HG03060 (cell line): ENCODE measurements around the gene GRIA1.

Source experiments
- ATAC-seq: cut with Tn5 transposase; IDR thresholded peaks from one replicate; pipeline ENCODE4 v1.9.1; 2021; ENCODE audit warnings: low read depth, moderate number of reproducible peaks; ENCODE audit not compliant: unreplicated experiment

Gene GRIA1

DNA sequence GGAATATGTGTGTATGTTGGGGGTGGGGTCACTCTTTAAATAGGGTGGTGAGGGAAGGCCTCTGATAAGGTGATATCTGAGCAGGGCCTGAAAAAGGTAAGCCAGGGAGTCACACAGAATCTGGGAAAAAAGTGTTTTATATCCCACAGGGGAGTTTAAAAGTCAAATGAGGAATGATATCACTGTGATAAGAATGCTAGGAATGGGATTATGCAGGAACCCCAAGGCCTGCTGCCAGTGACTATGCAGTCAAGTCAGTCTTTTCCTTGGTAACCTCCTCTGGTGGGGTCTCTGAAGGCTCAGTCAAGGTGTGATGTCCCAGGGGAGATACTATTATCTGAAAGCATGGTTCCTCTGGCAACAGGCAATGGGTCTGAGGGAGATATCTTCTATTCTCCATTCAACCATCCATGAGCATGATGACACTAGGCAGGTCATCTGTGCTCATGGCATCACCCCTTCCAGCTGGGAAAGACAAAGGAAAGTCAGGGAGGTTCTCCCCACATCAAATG is 53.5 kb downstream of the GRIA1 start:
- ATAC-seq, result no peak

DNA sequence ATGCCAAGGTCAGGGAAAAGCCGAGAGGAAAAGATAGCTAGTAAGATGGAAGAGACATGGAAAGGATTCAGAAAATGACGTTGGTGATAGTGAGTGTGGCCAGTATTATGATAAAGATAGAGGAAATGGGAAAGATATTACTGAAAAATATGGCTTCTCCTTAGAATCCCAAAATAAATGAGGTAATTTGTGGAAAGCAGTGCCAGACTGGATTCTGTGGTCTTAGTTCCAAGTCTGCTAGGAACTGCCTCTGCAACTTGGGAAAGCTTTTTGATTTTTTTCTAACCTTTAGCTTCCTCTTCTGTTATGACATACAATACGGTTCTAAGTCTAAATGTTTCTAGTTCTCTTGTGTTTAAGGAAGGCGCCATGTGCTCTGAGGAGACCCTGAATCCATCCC is 54.2 kb downstream of the GRIA1 start:
- no peak for ATAC-seq

DNA sequence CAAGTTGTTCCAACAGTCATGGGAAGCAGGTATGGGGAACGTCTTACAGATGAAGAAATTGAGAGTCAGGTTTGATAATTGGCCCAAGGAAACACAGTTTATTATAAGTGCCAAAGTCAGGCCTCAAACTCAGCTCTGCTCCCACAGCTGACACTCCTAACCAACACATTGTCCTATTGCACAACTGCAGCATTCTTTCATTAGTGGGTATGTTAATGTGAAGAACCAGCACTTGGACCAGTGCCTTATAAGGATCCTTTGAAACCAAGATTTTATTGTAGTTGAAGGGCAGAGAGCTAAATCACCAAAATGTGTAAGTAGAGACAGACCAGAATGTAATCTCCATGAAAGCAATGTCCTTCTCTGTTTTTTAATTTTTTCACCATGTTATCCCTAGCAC is 56.1 kb downstream of the GRIA1 start:
- no peak for ATAC-seq

DNA sequence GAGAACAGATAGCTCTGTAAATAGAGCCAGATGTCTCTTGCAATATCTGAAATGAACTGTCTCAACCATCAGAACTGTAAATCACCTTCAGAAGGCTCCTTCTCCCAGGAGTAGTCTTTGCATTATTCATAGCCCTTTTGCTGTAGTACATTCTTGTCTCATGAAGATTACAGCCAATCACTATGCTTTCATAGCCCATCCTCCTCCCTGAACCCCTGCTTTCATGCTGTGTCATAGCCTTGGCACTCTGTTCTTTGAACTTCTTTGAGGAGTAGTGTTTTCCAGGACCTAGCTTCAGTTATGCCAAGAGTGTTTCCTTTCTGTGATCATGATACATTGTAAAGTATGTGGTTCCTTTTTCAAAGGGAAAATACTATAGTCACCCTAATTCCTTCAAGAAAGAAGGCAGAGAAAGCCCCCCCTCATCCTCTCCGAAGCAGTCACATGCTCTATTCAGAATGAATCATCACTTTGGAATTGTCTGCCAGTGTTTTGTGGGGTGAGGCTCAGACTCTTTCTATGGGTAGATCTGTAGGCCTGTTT is 61.1 kb downstream of the GRIA1 start:
- ATAC-seq, result no peak

DNA sequence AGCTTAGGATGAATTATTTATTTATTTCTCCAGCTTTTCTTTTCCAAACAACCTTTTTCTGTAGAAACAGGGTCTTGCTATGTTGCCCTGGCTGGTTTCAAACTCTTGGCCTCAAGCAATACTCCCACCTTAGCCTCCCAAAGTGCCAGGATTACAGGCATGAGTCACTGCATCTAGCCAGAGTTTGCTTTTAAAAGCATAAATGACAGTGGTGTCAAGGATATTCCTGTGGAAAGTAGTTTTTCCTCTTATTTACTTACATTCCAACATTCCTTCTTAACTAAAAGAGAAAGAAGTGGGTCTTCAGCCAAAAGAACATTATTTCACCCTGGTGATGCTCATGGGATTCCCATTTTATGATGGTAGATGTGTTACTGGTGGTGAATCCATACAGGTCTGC is 62.4 kb downstream of the GRIA1 start:
- no peak for ATAC-seq

DNA sequence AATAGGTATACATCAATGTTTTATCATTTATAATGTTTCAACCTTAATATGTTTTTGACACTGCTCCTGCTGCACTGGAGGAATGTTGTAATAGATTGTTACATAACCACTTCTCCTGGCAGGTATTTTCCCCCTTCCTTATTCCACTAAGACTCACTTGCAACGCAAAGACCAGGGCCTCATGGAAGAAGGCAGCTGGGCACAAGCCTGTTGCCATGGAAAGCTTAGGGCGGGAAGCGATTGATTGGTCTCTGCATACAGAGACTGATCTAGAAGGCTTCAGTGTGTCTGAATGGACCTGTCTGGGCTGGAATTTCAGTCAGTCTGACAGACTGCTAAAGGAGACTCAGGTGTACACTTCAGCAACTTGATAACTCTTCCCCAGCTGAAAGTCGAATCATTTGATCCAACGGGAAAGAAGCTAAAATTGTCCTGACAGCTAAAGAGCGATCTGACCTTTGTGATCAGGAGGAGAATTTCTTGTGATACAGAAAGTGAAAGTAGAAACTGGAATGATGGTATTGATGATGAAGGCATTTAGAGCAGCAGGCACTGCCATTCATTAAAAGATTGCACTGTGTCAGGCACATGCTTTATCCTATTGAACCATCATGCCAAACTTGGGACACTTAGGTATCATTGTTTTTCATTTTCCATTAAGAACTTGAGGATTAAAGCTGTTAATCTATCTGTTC is 65.1 kb downstream of the GRIA1 start:
- no peak for ATAC-seq

DNA sequence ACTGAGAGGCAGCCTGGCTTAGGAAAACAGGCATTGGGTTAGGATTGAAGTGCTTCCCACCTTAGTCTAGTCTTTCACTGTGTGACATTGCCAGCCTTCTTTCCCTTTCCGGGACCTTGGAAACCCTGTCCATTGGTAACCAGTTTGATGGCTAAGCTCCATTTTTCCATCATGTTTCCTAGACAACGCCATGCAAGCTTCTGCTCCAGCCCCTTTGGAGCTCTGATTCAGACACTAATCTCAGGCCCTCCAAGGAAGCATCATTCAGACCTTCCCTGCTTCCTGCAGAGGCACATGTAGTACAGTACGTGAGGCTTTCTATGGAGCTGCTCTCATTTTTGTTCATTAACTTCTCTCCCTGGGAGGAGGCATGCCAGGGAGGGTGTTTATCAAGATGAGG is 68.5 kb downstream of the GRIA1 start:
- ATAC-seq, result no peak

DNA sequence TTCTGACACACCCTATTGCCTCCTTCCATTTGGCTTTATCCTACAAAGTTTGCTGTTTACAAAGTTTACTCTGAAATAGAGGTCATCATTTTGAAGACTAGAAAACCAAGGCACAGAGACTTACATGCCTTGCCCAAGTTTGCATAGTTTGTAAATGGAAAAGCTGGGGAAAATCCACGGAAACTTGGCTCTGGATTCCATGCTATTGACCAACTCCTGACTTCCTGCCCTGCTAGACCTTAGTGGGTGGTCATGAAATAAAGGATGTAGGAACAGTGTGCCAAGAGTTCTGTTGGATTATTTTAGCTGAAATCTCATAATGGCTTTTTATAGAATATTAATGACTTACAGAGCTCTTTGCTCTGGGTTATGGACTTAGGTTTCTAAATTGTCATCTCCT is 69.5 kb downstream of the GRIA1 start:
- ATAC-seq, result no peak

DNA sequence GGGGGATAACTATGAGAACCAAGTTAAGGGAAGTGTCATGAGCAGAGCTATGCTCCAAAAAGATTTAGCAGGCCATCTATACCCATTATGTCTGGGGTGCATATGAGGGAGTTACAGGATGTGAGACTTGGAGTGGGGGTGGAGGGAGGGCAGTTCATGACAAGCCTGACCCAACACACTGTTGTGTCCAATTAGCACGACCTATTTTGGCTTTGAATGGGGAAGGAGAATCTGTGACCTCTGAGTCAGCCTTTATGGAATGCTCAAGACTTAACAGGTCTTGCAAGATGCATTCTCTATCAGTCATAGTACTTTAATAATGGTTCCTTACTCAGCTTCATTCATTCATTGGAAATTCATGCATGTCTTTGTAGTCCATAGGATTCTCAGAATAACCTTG is 71.7 kb downstream of the GRIA1 start:
- ATAC-seq, result no peak

DNA sequence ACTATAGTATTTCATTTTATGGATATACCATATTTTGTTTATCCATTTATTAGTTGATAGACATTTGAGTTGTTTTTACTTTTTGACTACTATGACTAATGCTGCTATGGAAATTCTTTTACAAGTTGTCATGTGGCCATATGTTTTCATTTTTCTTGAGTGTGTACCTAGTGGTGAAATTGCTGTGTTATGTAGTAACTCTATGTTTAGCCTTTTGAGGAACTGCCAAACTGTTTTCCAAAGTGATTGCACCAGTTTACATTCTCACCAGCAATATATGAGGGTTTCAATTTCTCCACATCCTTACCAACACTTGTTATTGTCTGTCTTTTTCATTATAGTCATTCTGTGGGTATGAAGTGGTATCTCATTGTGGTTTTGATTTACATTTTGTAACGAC is 75.4 kb downstream of the GRIA1 start:
- no peak for ATAC-seq

DNA sequence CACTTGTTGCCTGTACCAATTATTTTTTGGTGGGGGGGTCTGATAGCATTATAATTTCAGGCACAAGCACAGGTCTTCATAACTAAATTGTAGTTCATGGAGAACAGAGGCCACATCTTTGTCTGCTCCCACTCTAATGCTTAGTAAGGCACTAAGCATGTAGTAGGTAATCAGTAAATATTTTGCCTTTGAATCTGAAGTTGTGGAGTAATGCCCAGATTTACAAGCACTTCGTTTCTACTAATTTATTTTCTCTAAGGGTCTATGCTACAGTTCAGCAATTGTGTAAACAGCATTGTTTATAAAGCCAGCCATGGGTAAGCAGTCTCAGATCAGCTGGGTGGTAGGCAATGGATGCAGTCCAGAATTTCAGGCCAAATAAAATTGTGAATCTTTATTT is 78.6 kb downstream of the GRIA1 start:
- no peak for ATAC-seq

DNA sequence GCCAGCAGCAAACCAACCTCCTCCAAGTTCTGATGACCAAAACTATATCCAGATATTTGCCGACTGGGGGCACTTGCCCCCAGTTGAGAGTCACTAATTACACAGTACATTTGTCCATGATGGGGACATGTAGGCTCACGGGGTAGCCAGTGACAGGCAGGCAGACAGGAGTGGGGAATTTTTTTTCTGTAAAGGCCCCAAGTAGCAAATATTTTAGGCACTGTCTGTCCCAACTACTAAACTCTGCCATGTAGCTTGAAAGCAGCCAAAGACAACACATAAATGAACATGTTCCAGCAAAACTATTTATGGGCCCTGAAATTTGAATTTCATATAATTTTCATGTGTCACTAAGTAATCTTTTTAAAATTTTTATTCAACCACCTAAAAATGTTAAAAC is 80.7 kb downstream of the GRIA1 start:
- no peak for ATAC-seq

DNA sequence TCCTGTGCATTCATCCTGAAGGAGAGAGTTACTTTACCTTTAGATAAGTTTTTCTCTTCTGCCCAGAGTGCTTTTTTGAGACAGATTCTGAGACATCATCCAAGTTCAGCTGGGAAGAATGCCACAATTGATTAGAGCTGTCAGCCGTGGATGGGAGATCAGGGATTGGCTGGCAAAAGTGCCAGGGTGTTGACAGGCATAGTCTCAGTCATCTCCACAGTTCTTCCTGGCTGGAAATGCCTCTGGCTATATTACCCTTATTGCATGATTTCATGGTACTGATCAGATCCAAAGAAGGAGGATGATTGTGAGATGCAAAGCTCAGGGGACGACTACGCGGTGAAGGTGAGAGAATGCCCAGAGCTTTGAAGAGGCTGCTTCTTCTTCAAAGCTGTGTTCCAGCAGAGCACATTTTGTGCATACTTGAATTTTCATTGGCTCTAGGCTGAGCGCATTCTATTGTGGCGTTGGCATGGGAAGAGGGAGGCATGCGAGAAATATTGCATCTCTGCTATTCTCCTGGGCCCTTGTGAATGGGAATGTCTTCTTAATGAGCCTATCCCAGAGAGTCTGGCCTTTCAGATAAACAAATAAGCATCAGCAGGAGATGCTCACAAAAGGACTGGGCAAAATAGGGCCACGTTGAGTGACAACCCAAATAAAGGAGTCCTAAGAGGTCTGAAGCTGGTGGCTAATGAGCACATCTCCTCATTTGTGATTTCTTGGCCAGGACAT is 82.1 kb downstream of the GRIA1 start:
- no peak for ATAC-seq

DNA sequence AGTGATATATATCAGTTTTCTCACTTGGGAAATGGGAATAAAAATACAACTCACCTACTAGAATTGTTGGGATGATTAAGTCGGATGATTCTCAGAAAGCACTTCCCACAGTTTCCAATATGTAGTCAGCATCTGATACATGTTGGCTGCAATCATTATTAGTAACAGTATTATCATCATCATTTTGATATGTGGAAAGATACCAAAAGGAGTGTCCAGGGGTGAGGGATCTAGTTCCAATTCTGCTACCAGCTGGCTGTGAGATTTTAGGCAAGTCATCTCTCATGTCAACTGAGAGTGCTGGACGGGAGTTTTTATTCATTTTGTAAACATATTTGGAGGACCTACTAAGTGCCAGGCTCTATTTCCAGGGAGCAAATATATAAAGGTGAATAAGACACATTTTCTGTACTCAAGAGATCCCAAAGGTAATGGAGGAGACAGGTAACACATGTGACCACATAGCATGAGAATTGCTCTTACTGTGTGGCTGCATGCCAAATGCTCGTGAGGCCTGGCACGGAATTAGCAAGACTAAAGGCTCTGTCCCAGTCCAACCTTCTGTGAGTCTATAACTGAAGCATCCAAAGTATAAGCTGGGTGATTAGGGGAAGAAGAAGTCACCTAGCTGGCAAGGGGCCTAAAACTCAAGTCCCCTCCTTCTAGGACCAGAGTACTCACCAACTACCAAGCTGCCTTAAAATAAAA is 83.0 kb downstream of the GRIA1 start:
- ATAC-seq, result no peak

DNA sequence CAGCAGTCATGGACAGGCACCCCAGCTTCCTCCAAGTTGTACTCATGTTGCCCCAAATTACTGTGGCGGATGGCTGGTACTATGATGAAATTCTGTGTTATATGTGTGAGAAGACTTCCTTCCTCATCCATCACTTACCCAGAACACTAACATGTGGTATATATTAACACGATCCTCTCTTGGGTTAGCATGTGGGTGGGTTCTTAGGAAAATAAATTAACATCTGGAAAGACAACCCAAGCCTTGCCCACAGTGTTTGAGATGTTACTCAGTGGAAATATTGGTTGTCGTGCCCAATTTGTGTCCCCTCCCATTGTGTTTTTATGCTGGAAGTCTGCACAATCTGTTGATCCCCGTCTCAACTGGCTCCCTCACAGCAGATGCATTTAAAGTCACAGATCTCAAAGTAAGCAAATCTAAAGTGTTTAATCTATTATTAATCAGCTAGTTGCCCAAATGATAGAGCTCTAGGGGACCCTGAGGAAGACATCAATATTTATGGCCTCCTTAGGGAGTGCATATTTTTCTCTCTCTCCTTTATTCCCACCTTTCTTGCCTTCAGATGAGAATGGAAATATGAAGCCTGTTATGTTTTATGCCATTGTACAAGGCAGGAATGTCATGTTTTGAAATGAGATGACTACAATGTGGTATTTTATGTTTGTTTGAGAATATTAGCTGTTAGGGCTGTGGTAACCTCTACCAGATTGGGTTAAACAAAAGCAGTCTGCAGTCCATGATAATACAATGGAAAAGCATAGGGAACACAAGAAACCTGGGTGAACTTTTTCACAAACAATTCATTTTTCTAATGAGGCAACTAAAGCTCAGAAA is 93.9 kb downstream of the GRIA1 start:
- ATAC-seq, result no peak

DNA sequence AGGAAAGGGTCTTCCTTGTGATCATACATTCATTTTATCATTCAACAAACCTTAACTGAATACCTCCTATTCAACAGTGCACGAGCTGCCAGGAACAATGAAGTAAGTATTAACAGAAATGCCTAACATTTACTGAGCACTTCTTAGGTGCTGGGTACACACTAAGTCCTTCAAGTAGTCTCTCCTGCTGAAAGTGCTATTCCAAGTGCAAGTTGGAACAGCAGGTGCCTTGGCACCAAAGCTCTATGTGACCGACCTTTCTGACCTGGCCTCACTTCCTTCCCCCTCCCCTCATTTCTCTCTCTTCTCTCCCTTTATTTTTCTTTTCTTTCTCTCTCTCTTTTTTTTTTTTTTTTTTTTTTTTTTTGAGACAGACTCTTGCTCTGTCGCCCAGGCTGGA is 94.5 kb downstream of the GRIA1 start:
- ATAC-seq, result no peak

DNA sequence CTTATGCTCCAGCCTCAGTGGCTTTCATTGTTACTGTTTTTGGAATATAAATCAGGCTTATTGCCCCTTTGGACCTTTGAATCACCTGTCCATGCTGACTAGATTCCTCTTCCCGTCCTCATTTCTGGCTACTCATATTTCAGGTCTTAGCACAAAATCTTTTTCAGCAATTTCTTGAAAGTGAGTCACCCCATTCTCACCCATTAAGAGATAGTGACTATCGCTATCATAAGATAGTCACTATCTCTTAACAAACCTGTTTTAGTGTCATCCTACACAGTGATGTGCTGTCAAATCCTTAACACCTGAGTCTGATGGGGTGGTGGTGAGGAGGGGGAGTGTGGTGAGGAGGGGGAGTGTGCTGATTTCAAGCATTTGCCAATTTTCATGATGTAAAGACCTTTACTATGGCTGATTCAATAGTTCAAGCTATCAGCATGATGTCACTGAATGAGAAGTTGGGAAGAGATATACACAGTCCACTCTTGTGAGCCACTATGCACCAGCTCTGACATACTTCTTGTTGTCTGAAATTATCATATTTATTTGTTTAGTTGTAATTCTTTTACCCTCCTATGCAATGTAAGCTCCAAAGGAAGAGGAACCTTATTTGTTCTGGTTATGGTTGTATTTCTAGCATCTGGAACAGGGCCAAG is 95.3 kb downstream of the GRIA1 start:
- no peak for ATAC-seq

DNA sequence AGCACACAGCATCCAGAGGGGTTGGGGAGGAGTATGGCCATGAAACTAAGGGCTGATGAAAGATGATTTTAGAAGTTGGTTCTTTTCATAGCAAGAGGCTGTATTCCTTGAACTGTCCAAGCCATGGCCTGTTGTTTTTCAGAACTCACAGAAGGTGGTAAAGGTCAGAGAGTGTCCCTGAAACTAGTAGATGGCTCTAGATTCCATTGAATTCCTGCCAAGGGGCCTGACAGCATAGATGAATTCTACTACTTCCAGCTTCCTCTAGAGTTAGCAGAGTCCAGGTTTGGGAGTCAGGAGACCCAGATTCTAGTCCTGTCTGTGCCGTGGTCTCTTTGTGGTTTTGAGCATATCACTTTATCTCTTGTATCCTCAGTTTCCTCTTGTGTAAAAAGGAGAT is 101.6 kb downstream of the GRIA1 start:
- no peak for ATAC-seq

DNA sequence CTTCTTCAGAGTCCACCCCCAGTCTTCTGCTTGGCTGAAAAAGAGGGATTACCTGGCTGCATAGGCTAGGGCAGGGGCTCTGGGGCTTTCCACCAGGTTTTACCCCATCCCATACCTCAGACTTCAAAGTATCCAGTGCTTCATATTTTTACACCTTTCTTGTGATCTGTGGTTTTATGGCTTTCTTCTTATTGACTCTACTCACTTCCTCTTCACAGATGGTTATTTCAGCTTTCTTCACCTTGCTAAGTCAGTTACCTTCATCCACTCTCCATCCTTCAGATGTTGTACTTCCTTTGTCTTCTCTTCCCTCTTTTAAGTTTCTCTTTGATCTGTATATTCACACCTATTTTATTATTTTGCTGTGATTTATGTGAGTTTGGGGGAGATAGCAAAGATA is 104.3 kb downstream of the GRIA1 start:
- no peak for ATAC-seq

DNA sequence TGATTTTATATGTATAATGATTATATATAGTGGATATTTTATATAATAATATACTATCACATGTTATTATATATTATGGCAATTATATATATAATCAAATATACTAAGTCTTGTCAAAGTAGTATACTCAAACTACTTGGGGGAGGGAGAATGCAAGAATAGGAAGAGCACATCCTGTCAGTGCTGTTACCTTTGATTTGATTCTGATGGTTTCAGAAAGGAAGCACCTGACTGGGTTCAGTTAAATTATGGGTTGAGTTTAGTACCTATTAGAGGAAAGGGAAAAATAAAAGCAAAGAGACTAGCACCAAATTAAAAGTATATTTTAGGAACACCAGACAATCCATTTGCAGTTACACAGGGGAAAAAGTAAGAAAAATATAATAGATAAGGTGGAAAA is 107.6 kb downstream of the GRIA1 start:
- no peak for ATAC-seq
